ENCODE measurements around the gene CSNK1G1.

Gene CSNK1G1

DNA sequence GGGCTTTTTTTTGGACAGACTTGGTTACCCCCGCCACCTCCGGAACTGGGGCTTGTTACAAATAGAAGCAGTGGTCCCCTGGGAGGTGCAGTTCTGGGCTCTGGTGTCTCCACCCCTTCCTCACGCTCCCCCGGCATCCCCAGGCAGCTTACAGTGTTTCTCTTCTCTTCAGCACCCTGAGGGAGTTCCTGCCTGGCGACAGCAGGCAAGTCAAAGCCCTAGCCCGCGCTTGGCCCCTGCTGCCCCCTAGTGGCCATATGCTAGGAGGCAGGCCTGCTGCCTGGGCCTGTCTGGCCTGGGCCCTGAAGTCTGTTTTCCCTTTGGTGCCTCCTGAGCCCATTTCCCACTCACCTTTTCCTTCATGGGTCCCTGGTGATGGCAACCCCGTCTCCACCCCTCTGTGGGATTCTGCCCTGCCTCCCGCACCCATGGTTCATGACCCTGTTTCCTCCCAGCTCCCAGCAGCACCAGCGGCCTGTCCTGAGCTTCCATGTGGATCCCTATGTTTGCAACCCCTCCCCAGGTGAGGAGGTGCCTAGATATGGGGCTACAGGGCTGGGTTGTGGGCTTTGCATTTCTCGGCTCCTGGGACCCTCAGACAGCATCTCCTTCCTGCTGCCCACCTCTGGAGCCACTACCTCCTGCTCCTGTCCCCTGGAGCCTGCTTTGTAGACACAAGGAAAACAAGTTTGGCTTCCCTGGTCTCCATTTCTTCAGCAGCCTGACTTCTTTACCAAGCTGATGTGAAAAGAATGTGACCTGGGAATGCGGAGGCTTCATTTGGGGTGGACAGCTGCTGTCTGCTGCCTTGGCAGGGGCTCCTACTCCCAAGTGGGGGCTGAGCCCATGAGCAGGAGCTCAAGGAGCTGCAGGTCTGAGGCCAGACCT, 202.2 kb downstream of the CSNK1G1 start:
- DNase-seq (ENCODE audit: low spot score) = peak; percentile 87

DNA sequence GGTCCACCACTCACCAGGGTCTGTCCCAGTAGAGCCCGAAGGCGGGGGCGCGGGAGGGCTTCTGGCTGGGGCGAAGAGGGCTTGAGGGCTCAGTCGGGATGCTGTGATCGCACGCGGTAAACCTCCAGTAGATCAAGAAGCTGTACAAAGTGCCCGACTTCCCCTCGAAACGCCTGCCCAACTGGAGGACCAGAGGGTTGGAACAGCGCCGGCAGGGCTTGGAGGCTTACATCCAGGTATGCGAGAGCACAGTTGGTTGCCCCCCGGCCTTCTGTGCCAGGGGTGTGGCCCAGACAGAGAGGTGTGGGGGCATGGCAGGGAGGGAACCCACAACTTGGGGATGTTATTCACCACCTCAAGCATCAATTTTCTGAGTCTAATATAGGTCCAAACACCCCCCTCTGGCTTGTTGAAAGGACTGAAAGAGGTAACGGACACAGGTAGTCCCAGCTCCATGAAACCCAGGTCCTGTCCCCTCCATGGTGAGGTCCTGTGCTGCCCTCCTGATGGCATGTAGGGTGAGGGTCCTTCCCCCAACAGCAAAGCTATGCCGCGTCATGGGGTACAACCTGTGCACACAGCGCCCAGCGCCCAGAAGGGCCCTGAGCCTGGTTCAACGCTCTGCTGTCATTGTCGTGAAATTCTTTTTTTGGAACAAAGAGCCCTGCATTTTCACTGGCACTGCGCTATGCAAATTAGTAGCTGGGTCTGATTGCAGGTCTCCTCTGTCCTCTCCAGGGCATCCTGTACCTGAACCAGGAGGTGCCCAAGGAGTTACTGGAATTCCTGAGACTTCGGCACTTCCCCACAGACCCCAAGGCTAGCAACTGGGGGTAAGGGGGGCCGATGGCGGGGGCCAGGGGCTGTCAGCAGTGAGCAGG, 203.2 kb downstream of the CSNK1G1 start:
- no peak for DNase-seq (ENCODE audit: low spot score)

DNA sequence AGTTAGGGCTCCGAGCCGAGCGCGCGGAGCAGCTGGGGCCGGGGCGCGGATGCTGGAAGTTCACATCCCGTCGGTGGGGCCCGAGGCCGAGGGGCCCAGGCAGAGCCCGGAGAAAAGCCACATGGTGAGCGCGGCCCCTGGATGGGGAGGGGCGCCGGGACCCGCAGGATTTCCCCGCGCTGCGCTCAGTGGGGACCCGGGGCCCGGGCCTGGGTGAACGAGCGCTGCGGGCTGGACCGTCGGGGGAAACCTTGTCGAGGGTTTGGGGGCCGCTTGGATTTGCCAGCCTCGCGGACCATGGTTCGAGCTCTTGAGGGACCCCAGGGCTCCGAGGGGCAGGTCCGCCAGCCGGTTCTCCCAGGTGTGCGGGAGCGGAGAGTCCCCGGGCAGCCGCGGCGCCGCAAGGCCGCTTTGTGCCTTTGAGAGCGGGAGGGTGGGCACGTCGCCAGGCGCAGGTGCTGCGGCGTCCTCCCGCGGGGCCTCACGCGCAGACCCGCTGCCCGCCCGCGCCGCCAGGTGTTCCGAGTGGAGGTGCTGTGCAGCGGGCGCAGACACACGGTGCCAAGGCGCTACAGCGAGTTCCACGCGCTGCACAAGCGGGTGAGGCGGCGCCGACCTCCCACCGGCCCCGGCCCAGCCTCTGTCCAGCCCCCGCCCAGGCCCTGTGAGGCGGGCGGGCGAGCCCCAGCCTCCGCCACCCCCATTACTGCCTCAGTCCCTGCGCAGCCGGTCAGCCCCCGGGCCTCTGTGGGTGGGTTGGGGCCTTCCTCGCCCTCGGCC, 204.1 kb downstream of the CSNK1G1 start, which contains the start of gene SNX22:
Gene SNX22 (plus strand): TSS at position 5 of the 780 bp plus-strand sequence. CDS start 45 bp downstream, at position 50.
- DNase-seq (ENCODE audit: low spot score) = no peak

DNA sequence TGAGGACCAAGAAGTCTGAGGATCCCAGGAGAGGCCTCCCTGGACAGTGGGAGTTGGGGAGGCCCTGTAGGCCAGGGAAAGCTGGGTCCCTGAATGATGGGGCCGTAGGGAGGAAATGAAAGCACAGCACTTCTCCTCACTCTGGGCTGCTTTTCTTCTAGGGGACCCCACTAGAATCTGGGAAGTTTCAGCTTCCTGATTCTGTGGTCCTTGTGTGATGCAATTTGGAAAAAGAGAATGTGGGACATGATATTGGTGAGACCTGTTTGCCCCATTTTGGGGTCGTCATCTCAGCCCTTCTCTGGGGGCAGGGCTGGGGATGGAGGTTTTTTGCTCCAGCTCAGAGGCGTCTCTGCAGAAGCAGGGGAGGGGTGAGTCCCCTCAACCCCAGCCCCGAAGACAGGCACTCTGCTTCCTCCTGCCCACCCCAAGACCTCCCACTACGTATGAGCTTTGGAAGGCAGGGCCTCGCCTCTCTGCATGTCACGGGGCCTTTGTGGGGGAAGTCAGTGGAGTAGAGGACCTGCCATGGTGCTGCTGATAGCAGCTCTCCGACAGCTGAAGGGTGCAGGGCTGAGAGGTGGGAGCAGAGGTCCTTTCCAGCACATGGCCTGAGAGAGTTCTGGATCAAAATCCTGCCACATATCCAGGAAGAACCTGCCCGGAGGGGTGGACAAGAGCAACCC, 205.9 kb downstream of the CSNK1G1 start:
- DNase-seq (ENCODE audit: low spot score) = no peak

DNA sequence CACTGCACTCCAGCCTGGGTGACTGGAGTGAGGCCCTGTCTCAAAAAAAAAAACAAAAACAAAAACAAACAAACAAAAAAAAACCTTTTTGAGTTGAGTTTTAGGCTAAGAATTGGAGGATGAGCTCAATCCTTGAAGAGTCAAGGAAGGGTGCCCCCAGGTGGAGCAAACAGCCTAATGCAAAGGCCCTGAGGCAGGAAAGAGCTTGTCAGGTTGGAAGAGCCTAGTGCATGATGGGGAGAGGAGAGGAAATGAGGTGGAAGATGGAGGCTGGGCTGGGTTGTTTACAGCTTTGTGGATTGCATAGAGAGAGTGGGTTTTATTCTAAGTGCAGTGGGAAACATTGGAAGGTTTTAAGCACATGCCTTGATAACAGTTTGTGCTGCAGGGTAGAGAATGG, 206.5 kb downstream of the CSNK1G1 start:
- DNase-seq (ENCODE audit: low spot score) = no peak

DNA sequence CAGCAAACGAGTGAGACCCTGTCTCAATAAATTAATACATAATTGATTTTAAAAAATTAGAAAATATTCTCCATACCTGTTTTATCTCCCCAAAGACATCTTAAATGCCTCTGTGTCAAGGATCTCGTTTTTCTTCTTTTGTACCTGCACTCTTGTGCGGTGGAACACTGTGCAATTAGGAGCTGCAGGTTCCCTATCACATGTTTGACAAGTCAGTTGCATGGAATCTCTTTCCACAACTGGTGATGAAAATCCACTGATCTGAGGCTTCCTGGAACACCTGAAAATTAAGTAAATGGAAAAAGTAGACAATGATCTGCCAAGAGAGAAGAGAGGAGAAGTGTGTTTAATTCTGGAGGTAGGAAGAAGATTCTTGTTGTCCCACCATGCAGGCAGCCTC, 207.4 kb downstream of the CSNK1G1 start:
- no peak for DNase-seq (ENCODE audit: low spot score)

DNA sequence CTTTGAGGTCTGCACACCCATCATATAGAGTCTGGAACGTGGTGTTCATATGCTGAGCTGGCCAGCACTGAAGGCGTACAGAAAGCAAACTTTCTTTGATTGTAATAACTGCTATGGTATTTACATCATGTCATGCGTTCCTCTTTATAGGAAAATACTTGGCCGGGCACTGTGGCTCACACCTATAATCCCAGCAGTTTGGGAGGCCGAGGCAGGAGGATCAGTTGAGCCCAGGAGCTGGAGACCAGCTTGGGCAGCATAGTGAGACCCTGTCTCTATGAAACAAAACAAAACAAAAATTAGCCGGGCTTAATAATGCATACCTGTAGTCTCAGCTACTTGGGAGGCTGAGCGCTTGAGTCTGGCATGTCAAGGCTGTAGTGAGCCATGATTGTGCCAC, 207.8 kb downstream of the CSNK1G1 start:
- no peak for DNase-seq (ENCODE audit: low spot score)

DNA sequence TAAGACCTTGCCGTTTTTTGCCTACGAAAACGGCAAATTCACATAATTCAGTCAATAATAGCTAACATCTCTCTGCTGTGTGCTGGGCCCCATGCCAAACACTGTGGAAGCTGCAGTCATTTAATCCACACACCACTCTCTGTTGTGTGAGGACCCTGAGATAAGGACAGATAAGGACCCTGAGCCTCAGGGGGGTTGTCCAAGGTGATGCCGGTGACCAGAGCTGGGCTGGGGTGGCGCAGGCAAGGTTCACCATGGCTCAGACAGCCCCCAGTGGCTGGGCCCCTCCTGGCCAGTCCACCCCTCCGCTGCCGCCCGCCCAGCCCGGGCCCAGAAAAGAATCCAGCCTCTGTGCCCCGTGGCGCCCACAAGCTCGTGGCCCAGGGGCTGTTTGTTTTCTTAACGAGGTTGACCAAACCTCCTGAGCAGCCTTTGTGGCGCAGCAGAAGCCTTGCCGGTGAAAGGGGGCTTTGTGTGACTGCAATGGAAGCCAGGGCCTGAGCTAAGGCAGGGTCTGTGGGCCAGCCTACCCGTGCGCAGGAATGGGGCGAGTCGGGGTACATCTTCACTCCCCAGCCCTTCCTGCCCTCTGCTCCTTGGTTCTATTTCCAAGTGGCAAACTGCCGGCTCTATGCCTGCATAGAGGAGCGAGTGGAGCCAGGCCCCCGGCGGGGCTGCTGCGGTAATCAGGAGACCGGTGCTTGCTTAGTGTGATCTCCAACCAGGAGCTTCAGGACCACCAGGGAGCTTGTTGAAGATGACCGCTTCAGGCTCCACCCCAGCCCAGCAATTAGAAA, 208.9 kb downstream of the CSNK1G1 start:
- peak; percentile 79 for DNase-seq (ENCODE audit: low spot score)

DNA sequence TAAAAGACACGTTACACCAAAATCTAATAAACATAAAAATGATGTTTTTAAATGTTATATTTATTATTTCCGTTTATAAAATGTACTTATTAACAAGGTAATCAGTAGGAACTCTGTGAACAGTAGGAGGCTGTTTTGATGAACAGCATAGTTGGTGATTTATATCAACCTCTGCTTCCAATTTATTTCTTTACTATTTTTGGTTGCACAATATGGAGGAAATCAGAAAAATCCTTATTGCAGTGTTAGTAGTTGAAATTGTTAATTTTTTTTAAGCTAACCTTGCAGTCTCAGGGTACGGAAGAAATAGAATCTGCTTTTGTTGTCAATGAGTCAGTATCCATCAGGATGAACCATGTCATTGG, 209.5 kb downstream of the CSNK1G1 start:
- DNase-seq (ENCODE audit: low spot score) = no peak

DNA sequence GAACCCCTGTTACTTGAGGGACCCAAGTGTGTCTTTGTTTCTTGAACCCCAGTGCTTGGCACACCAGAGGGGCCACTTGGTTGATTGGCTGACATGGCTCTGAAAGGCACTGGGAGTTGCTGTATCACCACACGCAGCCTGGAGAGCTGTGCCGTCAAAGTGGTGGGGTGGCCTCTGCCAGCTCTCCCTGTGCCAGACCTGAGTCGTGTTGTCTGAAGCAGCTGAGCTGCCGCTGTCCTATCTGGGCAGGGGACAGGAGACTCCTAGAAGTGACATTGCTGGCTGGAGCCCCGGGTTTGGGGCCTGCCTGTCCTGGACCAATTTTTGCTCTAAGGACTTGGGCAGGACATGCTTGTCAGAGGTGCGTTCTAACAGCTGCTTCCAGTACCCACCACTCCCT, 209.9 kb downstream of the CSNK1G1 start:
- no peak for DNase-seq (ENCODE audit: low spot score)

DNA sequence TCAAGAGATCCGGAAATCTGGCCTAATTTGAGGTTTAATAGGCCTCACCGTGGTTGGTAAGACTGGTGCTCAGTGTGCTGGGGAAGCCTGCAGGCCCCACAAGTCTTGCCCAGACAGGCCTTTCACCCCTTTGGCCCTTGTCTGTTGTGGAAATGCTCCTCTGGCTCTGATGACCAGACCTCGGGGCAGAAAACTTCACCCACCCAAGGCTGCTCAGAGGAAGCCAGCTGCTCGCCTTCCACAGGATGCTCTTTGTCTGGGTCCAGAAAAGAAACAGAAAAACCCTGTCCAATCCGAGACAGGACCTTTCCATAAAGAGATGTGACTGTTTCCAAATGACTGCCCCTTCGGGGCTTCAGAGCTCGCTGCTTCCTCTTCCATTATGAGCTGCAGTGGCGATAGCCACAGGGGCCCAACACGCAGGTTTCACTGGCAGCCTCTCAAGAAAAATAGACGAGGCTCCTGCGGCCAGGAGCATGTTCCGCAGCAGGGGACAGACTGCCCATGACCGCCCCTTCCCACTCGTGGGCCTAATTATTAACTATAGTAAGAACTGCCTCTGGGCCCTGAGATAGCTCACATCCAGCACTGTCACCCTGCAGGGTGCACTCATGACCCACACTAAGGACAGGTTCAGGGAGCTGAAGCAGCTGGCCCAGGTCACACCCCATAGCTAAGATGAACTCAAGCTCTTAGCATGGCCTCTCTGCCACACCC, 211.2 kb downstream of the CSNK1G1 start:
- DNase-seq (ENCODE audit: low spot score) = no peak

DNA sequence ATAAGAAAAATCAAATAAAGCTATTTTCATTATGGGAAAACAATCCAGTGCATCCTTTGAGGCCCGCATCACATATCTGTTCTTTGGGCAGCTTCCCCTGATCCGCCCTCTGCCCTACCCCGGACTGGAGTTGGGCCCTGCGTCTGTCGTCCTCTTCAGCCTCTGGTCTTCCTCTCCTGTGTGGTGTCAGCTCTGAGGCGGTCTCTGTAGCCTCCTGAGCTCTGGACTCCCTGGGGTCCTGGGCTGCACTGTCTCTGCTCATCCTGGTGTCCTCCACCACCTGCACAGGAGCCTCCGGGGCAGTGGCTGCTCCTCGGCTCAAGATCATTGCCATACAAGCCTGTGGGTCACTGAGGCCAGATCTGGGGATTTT, 211.8 kb downstream of the CSNK1G1 start:
- no peak for DNase-seq (ENCODE audit: low spot score)

DNA sequence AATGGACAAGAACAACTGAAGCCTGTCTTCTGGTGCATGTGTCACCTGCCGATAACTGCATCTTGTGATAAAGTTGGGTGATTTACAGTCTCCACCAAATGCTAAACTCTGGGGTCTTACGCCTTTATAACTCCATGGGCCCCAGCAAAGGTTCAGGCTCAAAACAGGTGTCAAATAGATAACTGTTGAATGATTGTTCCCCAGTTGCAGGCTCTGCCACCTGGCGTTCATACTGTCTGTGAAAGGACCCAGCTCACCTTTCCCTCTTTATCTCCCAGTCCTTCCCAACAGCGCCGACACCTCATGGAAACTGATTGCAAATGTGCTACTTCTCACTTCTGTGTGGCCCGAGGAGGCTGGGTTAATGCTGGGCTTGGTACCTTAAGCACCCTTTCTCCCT, 212.7 kb downstream of the CSNK1G1 start:
- DNase-seq (ENCODE audit: low spot score) = no peak

DNA sequence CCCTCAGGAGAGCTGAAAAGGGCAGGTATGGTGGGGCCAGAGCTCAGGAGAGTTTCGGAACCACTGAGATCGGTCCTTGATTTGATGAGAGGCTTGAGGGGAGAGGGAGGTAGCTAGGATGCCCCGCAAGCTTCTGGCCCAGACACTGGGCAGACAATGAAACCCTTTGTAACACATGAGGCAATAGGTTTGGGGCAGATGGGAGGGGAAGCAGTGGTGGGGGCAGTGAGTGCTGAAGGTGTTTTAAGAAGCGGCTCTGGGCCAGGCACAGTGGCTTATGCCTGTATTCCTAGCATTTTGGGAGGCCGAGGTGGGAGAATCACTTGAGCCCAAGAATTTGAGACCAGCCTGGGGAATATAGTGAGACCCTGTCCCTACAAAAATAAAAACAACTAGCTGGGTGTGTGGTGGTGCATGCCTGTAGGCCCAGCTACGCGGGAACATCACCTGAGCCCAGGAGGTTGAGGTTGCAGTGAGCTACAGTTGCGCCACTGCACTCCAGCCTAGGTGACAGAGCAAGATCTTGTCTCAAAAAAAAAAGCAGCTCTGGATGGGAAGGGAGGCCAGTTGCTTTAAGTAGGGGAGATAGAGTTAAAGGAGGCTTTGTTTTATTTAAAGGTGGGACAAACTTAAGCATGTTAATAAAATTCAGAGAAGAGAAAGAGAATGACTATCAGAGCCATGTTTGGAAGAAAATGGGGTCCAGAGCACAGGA, 214.0 kb downstream of the CSNK1G1 start:
- DNase-seq (ENCODE audit: low spot score) = no peak

DNA sequence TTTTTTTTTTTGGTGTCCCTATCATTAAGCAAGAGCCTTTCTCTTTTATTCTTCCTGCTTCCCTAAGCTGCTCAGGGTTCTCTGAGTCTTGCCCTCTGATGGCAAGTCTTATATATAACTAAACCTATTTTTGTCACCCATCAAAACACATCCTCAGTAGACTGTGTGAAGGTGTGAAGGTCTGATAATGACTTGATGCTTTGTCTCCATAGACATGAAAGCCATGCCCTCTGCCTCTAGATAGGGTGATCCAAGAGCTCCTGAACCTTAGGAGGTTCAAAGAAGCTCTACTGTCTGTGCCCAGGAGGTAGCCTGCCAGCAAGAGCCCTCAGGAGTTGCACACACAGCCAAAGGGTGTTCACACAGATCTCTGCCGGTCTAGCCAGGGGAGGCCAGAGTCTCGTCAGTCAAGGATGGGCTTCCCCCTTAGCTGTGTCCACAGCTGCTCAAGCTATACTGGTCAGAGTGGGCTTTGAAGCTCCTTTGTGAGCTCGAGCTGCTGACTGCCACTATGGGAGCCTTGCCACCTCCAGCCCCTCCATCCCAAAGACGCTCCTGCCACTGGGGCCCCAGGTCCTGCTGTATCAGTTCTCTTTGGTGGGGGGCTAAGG, 217.5 kb downstream of the CSNK1G1 start:
- no peak for DNase-seq (ENCODE audit: low spot score)

DNA sequence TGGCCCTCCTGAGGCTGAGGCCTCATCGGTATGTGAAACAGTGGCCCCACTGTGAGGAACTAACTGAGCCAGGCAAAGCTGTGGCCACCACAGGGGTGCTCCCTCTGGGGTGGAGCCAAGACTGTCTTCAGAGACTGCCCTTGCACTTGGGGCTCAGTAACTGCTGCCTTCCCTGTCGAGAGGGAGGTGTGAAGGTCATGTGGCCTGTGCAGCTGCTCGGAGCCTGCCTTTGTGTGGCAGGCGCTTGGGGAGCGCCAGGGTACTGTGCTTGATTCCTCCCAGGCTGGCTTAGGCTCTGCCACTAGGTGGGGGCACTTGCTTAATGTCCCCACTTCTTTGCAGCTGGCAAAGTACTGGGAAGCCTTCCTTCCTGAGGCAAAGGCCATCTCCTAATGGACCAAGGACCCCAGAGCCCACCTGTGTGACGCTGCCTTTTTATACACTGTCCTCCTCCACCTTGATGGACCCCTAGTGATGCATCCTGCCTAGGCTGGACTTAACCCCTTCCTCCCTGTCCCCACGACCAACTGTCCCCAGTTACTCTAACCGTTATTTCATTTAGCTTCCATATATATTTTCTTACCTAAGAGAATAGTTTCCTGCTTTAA, 218.6 kb downstream of the CSNK1G1 start:
- DNase-seq (ENCODE audit: low spot score) = no peak

DNA sequence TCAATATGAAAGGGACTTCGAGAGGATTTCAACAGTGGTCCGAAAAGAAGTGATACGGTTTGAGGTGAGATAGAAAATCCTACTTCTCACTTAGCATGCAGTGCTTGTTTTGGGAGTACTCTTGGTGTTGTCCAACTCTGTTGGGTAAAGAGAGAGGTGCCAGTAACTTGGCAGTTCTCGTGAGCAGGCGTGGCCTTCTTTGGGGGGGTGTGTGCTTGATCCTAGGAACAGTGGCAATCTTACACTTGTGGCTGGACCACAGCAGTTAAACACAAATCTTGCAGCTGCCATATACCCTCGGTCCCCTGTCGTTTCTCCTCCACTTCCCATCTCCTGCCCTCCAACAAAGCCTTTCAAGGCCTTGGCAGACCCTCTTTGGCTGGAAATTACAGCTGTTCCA, 219.6 kb downstream of the CSNK1G1 start:
- no peak for DNase-seq (ENCODE audit: low spot score)

DNA sequence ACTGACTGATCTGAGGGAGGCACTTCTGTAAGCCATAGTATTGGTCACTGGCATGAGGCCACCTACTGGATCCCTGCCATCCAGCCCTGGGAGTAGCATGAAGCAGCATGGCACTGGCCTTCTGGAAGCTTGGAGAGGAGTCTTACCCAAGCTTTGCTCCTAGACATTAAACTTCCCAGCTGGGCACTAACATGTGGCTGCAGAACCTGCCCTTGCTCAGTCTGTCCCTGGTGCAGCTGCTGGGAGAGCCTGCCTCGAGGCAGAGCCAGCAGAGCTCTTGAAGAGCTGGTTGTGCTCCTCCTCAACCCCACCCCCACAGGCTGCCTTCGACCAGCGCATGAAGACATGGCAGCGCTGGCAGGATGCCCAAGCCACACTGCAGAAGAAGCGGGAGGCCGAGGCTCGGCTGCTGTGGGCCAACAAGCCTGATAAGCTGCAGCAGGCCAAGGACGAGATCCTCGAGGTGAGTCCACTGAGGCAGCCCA, 221.6 kb downstream of the CSNK1G1 start:
- DNase-seq (ENCODE audit: low spot score) = no peak

Measured in SK-N-DZ (cell line).